GM23248 (cell line): ENCODE results near the gene CSF1R. TPM values are rescaled to one million over a fixed set of nuclear protein-coding genes. Genes with fewer than 3 reads are reported as not detected.

ENCODE experiments used
- DNase-seq: peaks from one replicate; pipeline ENCODE4 v3.0.0-alpha.2; 2015
- H2AFZ ChIP-seq: fragments of 200-600 bp; sonication (generic); 2 replicates; pipeline ENCODE4 v1.6.1; 2016; ENCODE audit warnings: antibody characterized with exemption
- H3F3A ChIP-seq: fragments of 200-600 bp; sonication (generic); 2 replicates; pipeline ENCODE4 v1.6.1; 2016; ENCODE audit warnings: mild to moderate bottlenecking, antibody characterized with exemption, mixed run types; ENCODE audit not compliant: insufficient read depth
- H3K27ac ChIP-seq: fragments of 200-600 bp; sonication (generic); 2 replicates; pipeline ENCODE4 v1.5.1; 2016; ENCODE audit warnings: mild to moderate bottlenecking
- H3K27me3 ChIP-seq: fragments of 200-600 bp; sonication (generic); replicated peaks from 2 replicates; pipeline ENCODE4 v1.6.1; 2016; ENCODE audit warnings: mild to moderate bottlenecking; ENCODE audit not compliant: insufficient read depth
- H3K36me3 ChIP-seq: fragments of 200-600 bp; sonication (generic); 2 replicates; pipeline ENCODE4 v1.6.1; 2016; ENCODE audit warnings: low read depth, mild to moderate bottlenecking
- H3K4me1 ChIP-seq: fragments of 200-600 bp; sonication (generic); 2 replicates; pipeline ENCODE4 v1.6.1; 2016; ENCODE audit warnings: mild to moderate bottlenecking; ENCODE audit not compliant: insufficient read depth
- H3K4me2 ChIP-seq: fragments of 200-600 bp; sonication (generic); one replicate; pipeline ENCODE4 v1.6.1; 2016; ENCODE audit warnings: mild to moderate bottlenecking; ENCODE audit not compliant: unreplicated experiment
- H3K4me3 ChIP-seq: fragments of 200-600 bp; sonication (generic); 2 replicates; pipeline ENCODE4 v1.5.1; 2016; ENCODE audit warnings: mild to moderate bottlenecking
- H3K79me2 ChIP-seq: fragments of 200-600 bp; sonication (generic); 2 replicates; pipeline ENCODE4 v1.6.1; 2016; ENCODE audit warnings: mild to moderate bottlenecking; ENCODE audit not compliant: insufficient read depth
- H3K9ac ChIP-seq: fragments of 200-600 bp; sonication (generic); 2 replicates; pipeline ENCODE4 v1.6.1; 2016; ENCODE audit warnings: mild to moderate bottlenecking
- H3K9me2 ChIP-seq: fragments of 200-600 bp; sonication (generic); 2 replicates; pipeline ENCODE4 v1.6.1; 2016; ENCODE audit warnings: mixed run types, mild to moderate bottlenecking, moderate library complexity; ENCODE audit not compliant: insufficient read depth
- H3K9me3 ChIP-seq: fragments of 200-600 bp; sonication (generic); one replicate; pipeline ENCODE4 v1.6.1; 2017; ENCODE audit warnings: low read depth
- H4K20me1 ChIP-seq: fragments of 200-600 bp; sonication (generic); 2 replicates; pipeline ENCODE4 v1.6.0; 2016; ENCODE audit not compliant: insufficient read depth
- EZH2 ChIP-seq: fragments of 200-600 bp; sonication (generic); IDR thresholded peaks from 2 replicates; pipeline ENCODE4 v1.6.1; 2018; ENCODE audit warnings: antibody characterized with exemption, mild to moderate bottlenecking; ENCODE audit not compliant: insufficient read depth, poor library complexity, severe bottlenecking
- EZH2phosphoT487 ChIP-seq: fragments of 200-600 bp; sonication (generic); IDR thresholded peaks from 2 replicates; pipeline ENCODE4 v1.6.1; 2018; ENCODE audit warnings: antibody characterized with exemption, moderate library complexity, mild to moderate bottlenecking, low read depth; ENCODE audit not compliant: insufficient read depth
- WGBS, 2 experiments: methylation state at CpG; one replicate each; pipeline ENCODE4 v1.1.6; 2015 to 2017; ENCODE audit warnings: low lambda C conversion rate in 2 of 2, low coverage in 1 of 2; ENCODE audit errors: missing lambda C conversion rate in 2 of 2; 5-methylcytosine and 5-hydroxymethylcytosine counted together
- in situ Hi-C: fragments of 300-500 bp; cut with MboI; formaldehyde crosslinking; loops from 2 replicates; pipeline ENCODE4 v1.15.0; 2020
- polyA plus RNA-seq: library from polyadenylated mRNA; unstranded; fragments of >200 nt; fragmentation: Nextera tagmentation; extraction: Ambion mirVana; gene quantifications from 2 replicates; pipeline ENCODE4 v1.2.1, GENCODE V29; 2016
- total RNA-seq: library from RNA; depleted of rRNA; stranded (reverse); fragments of >200 nt; shearing (Covaris generic); gene quantifications from 2 replicates; pipeline ENCODE4 v1.2.3, GENCODE V29; 2014

Gene CSF1R
- total and polyA plus RNA-seq, 2 experiments from 2014 or later: 0.56 TPM; not detected in 1

DNA sequence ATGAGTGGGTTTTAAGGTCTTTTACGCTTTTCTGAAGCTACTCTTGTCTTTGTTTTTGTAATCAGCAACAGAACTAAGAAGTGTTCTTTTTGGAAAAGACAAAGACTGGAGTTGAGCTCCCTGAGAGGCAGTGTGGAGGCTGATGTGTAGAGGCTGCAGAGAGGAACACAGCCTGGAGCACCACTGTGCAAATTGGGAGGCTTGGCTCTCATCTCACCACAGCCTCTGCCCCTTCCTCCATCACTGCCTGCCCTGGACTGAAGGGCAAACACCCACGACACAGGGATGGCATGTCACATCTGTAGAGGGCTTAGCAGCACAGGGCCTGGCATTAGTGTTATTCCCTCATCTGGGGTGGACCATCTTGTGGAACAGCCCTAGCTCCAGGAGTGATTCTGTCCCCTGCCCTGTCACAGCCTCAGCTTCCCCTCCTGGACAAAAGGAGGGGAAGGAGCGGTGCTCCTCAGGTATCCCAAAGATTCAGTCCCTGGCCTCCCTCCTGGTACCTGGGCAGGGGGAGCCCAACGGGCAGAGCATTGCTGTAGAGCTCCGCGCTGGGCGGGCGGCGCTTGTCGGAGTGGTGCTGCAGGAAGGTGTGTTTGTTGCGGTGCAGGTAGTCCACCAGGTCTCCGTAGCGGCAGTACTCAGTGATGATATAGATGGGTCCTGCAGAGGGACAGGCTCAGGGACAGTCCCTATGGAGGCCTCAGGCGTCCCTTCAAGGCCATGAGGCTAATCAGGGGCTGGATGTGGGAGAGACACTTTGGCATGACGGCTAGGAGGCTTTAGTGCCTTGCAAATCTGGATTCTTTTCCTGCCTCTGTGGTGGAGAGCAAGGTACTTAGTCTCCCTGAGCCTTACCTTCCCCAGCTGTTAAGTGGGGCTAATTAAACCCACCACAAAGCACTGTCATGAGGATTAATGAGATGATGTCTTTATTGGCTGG is 36.5 kb upstream of the CSF1R start:
- Histone ChIP-seq H3K4me2 (no peak overlapping the region), H3K27me3 (no peaks in the 10 kb centered on the region), H3K4me3 (no peak overlapping the region), H3F3A (peaks cover 14% of the 10 kb centered on the region), H3K79me2 (no peaks in the 10 kb centered on the region), H3K27ac (no peak overlapping the region), H3K9ac (no peak overlapping the region), H3K36me3 (peaks cover 47% of the 10 kb centered on the region), H3K9me2 (no peaks in the 10 kb centered on the region), H4K20me1 (no peaks in the 10 kb centered on the region), H3K4me1 (no peaks in the 10 kb centered on the region), H2AFZ (no peak overlapping the region), H3K9me3 (no peaks in the 10 kb centered on the region)
- no peak for TF ChIP-seq EZH2phosphoT487
- no peak for TF ChIP-seq EZH2
- DNase-seq: no peak
- in situ Hi-C loops: loop anchor here (25.0 kb wide), 1 partner anchor 286 kb away; no protein-coding TSS in a partner anchor
- WGBS, 2 experiments: 93 to 96% methylated on average over 15 of the region's 15 CpGs

DNA sequence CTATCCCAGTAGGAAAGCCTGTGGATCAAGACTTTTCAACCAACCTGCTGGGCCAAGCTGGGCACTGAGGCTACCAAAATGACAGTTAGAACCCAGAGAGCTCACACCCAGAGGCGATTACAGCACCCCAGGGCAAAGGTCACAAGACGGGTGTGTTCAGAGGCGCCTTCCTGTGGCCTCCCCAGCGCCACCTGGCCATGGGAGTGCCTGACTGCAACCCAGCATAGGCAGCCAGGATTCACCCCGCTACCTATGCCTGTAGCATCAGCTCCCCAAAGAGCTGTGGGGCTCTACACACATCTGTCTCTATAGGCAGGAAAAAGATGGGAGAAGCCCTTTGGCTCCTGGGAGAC is 35.8 kb upstream of the CSF1R start:
- peaks cover 41% of the 10 kb centered on the region for H3K36me3 ChIP-seq
- H3K4me2 ChIP-seq: no peak overlapping the region
- no peaks in the 10 kb centered on the region for H3K27me3 ChIP-seq
- no peak overlapping the region for H2AFZ ChIP-seq
- H3K9ac ChIP-seq: no peak overlapping the region
- H3F3A ChIP-seq: peaks cover 20% of the 10 kb centered on the region
- no peaks in the 10 kb centered on the region for H3K9me2 ChIP-seq
- peak; percentile 49 for DNase-seq
- H3K4me3 ChIP-seq: no peak overlapping the region
- H3K79me2 ChIP-seq: no peaks in the 10 kb centered on the region
- no peak overlapping the region for H3K27ac ChIP-seq
- 60 to 66% methylated on average over 5 of the region's 5 CpGs for WGBS, 2 experiments
- peaks cover 4% of the 10 kb centered on the region for H3K4me1 ChIP-seq
- TF ChIP-seq EZH2phosphoT487 (no peak), EZH2 (no peak)
- H3K9me3 ChIP-seq: no peaks in the 10 kb centered on the region
- no peaks in the 10 kb centered on the region for H4K20me1 ChIP-seq
- in situ Hi-C loops: loop anchor here (25.0 kb wide), 1 partner anchor 285 kb away; no protein-coding TSS in a partner anchor

DNA sequence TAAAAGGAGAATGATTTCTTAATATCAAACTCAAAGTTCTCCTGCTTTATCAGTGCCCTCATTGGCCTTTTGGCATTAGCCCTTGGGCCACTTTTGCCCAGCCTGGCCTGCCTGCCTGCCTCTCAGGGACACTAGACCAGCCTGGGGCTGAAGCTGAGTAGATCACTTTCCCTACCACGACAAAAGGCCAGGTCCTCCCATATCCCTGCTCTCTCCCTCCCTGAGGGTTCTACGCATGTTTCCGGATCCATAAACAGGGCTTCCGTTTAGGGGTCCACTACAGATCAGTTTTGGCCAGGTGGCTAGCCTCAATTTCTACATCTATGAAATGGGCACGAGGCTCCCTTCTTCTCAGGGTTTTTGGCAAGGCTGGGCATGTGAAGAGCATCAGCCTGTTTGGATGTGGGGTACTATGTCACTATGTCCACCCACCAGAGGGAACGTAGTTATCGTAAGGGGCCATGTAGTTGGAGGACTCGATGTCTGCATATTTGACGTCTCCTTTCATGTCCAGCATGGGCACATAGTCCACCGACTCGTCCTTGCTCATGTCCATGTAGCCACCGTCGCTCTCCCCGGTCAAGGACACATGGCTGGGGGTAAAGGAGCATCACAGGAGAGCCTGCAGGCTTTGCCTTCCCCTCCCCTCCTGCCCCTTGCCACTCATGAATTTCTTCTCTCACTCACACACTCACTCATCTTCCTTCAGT is 35.2 kb upstream of the CSF1R start:
- in situ Hi-C loops: loop anchor here (25.0 kb wide), 1 partner anchor 284 kb away; no protein-coding TSS in a partner anchor
- no peaks in the 10 kb centered on the region for H3K27me3 ChIP-seq
- H3F3A ChIP-seq: peaks cover 26% of the 10 kb centered on the region
- H3K36me3 ChIP-seq: peaks cover 45% of the 10 kb centered on the region
- H2AFZ ChIP-seq: no peak overlapping the region
- no peak overlapping the region for H3K9ac ChIP-seq
- H3K9me2 ChIP-seq: no peaks in the 10 kb centered on the region
- no peaks in the 10 kb centered on the region for H3K9me3 ChIP-seq
- no peak overlapping the region for H3K27ac ChIP-seq
- no peak for DNase-seq
- TF ChIP-seq EZH2phosphoT487: no peak
- TF ChIP-seq EZH2: no peak
- no peak overlapping the region for H3K4me2 ChIP-seq
- no peaks in the 10 kb centered on the region for H3K79me2 ChIP-seq
- H3K4me3 ChIP-seq: no peak overlapping the region
- H4K20me1 ChIP-seq: no peaks in the 10 kb centered on the region
- WGBS, 2 experiments: 96 to 99% methylated on average over 14 of the region's 14 CpGs
- H3K4me1 ChIP-seq: peaks cover 9% of the 10 kb centered on the region

DNA sequence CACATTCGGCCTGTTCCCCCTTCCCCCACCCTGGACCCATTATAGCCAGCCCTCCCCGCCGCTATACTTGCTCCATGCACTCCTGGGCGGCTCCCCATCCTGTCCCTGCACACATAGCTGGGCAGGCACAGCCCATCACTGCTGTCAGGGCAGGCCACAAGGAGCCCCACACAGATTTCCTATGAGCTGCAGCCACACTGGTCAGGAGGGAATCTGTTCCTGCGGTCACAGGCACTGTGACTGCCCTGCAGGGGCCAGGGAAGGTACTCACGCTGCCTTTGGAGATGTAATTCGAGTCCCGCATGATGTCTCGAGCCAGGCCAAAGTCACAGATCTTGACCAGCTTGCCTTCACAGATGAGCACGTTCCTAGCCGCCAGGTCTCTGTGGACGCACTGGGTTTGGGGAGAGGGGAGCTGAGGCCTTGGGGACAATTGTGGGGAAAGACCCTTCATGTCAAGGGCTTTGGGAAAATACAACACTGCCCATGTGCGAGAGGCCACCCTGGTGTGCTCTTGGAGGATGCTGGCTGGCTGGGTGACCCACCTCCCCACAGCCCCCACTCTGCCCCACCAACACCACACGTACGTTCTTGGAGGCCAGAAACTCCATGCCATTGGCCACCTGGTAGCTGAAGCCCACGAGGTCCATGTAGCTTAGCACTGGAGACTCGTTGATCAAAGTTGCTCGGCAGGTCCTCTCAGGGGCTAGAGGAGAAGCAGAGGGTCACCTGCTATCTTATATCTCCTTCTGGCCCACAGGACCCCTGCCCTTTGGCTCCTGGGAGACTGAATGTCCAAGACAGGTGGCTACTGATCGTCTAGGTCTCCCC is 34.5 kb upstream of the CSF1R start:
- Histone ChIP-seq H3K79me2 (no peaks in the 10 kb centered on the region), H3K9me3 (no peaks in the 10 kb centered on the region), H3F3A (peaks cover 26% of the 10 kb centered on the region), H4K20me1 (no peaks in the 10 kb centered on the region), H3K27ac (no peak overlapping the region), H3K9me2 (no peaks in the 10 kb centered on the region), H3K4me2 (no peak overlapping the region), H3K4me3 (no peak overlapping the region), H2AFZ (no peak overlapping the region), H3K36me3 (peaks cover 47% of the 10 kb centered on the region), H3K9ac (no peak overlapping the region), H3K27me3 (no peaks in the 10 kb centered on the region), H3K4me1 (peaks cover 9% of the 10 kb centered on the region)
- TF ChIP-seq EZH2phosphoT487: no peak
- no peak for DNase-seq
- WGBS, 2 experiments: 81 to 83% methylated on average over 17 to 19 of the region's 19 CpGs
- in situ Hi-C loops: loop anchor here (25.0 kb wide), 1 partner anchor 284 kb away; no protein-coding TSS in a partner anchor
